ENCODE results near the gene GPR84. TPM values are rescaled to one million over a fixed set of nuclear protein-coding genes. Genes with fewer than 3 reads are reported as not detected.

Gene GPR84
- total and polyA plus RNA-seq, 9 of the 15 experiments (the other 6 are each of a cell fraction or from before 2014, with no cell fraction given), result 0.07 to 0.18 (median 0.11) TPM; not detected in 5

GRCh38 chr12:54360717-54361456 is 3.4 kb downstream of the GPR84 start (continued):
- peak; percentile 22 for TF ChIP-seq TBP (optimal IDR thresholded peaks at IDR 0.05; ENCODE audit: low read depth, low read length)
- TF ChIP-seq SPI1 (IDR thresholded peaks at IDR 0.05; ENCODE audit: borderline replicate concordance, low read depth, low read length), result no peak
- peak in 1 of 2 experiments; percentile 61; a peak in 2 of 4 replicates for TF ChIP-seq RCOR1 (IDR thresholded peaks at IDR 0.05; ENCODE audit: borderline replicate concordance in 1 of 2, low read depth in 2 of 2, low read length in 2 of 2)
- no peak for TF ChIP-seq SAFB2 (IDR thresholded peaks at IDR 0.05; ENCODE audit: borderline replicate concordance, low read depth, low read length, severe bottlenecking)
- peak; percentile 33; the same call in 1 of the 2 replicates for TF ChIP-seq HCFC1 (IDR thresholded peaks at IDR 0.05; ENCODE audit: low read depth, low read length)
- TF ChIP-seq BCOR (IDR thresholded peaks at IDR 0.05), result peak; percentile 16; the same call in 1 of the 2 replicates
- TF ChIP-seq CBX8 (IDR thresholded peaks at IDR 0.05; ENCODE audit: borderline replicate concordance, extremely low read depth, low read depth, low read length, poor library complexity, severe bottlenecking), result no peak
- peak; percentile 90 for TF ChIP-seq BRD9 (IDR thresholded peaks at IDR 0.05; ENCODE audit: low read depth, partially characterized antibody)
- TF ChIP-seq ZBED1 (IDR thresholded peaks at IDR 0.05), result no peak
- TF ChIP-seq ZMIZ1 (IDR thresholded peaks at IDR 0.05; ENCODE audit: low read depth in 2 of 2, low read length in 2 of 2), result peak in 1 of 2 experiments; percentile 34; a peak in 1 of 4 replicates
- TF ChIP-seq SMARCA4 (IDR thresholded peaks at IDR 0.05), result 0 out of 2 replicates have a peak, but pooled peaks have one; percentile 30
- TF ChIP-seq ZBTB43 (CRISPR knock-in tag; IDR thresholded peaks at IDR 0.05), result 0 out of 2 replicates have a peak, but pooled peaks have one; percentile 31
- TF ChIP-seq, protein P1, sequence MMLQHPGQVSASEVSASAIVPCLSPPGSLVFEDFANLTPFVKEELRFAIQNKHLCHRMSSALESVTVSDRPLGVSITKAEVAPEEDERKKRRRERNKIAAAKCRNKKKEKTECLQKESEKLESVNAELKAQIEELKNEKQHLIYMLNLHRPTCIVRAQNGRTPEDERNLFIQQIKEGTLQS (IDR thresholded peaks at IDR 0.05), result peak; percentile 62
- TF ChIP-seq, protein P1 (CRISPR knock-in tag; conservative IDR thresholded peaks at IDR 0.05), result no peak
- no peak for TF ChIP-seq TSC22D4 (tag; IDR thresholded peaks at IDR 0.05)
- TF ChIP-seq NFE2L1 (tag; IDR thresholded peaks at IDR 0.05; ENCODE audit: borderline replicate concordance, low read depth), result no peak
- TF ChIP-seq SP1 (CRISPR knock-in tag; IDR thresholded peaks at IDR 0.05), result 0 out of 2 replicates have a peak, but pooled peaks have one; percentile 54
- peak; percentile 67 for TF ChIP-seq CREM (IDR thresholded peaks at IDR 0.05; ENCODE audit: low read depth)
- TF ChIP-seq MAFF (IDR thresholded peaks at IDR 0.05; ENCODE audit: low read length), result no peak
- no peak for TF ChIP-seq ETV1 (tag; conservative IDR thresholded peaks at IDR 0.05; ENCODE audit: low read depth)
- TF ChIP-seq NBN (IDR thresholded peaks at IDR 0.05; ENCODE audit: low read depth), result peak; percentile 80
- 0 out of 2 replicates have a peak, but pooled peaks have one; percentile 13 for TF ChIP-seq SMARCA5 (IDR thresholded peaks at IDR 0.05)

Measured in K562 (cell line).